IMR-90 (cell line): Measurements from ENCODE around the gene GSE1. TPM values are rescaled to one million over a fixed set of nuclear protein-coding genes. Genes with fewer than 3 reads are reported as not detected.

Experiments used
- ATAC-seq: fragments of 200-7000 bp; cut with Tn5 transposase; 2 replicates; pipeline ENCODE4 v1.9.1; 2020; ENCODE audit warnings: low read depth, mild to moderate bottlenecking, moderate library complexity
- BruUV-seq: library from RNA; stranded (reverse); fragments of 400-500 nt; replicated peaks from 2 replicates; lab custom pipeline; 2021; lab: Mats Ljungman, UMichigan
- CTCF ChIA-PET: fragments of 300-600 bp; formaldehyde crosslinking; extraction: SDS; loops from one replicate; lab custom pipeline; 2021; ENCODE audit warnings: antibody characterized with exemption; lab: Yijun Ruan, JAX
- POLR2A ChIA-PET: fragments of 300-600 bp; sonication (Branson Sonifier 250); formaldehyde crosslinking; loops from one replicate; lab custom pipeline; 2022; ENCODE audit warnings: antibody characterized with exemption; ENCODE audit not compliant: unreplicated experiment; lab: Charles Lee
- DNase-seq: peaks from one replicate; pipeline ENCODE4 v3.0.0; 2013
- H2AFZ ChIP-seq: replicated peaks from 2 replicates; pipeline ENCODE3; 2013; ENCODE audit warnings: low read length, mild to moderate bottlenecking; ENCODE audit not compliant: poor library complexity
- H2AK5ac ChIP-seq: 2 replicates; pipeline ENCODE4 v1.6.1; 2013; ENCODE audit warnings: low read depth, low read length, inconsistent platforms
- H2AK9ac ChIP-seq: replicated peaks from 2 replicates; pipeline ENCODE3; 2013; ENCODE audit warnings: mild to moderate bottlenecking, low read depth, low read length, moderate library complexity; ENCODE audit not compliant: poor library complexity
- H2BK120ac ChIP-seq: 2 replicates; pipeline ENCODE4 v1.6.1; 2013; ENCODE audit warnings: low read depth, low read length, inconsistent platforms
- H2BK15ac ChIP-seq: 3 replicates; pipeline ENCODE4 v1.6.1; 2013; ENCODE audit warnings: low read depth, low read length, inconsistent platforms
- H2BK20ac ChIP-seq: 2 replicates; pipeline ENCODE4 v1.6.1; 2013; ENCODE audit warnings: low read depth, mild to moderate bottlenecking, inconsistent platforms, low read length, moderate library complexity
- H2BK5ac ChIP-seq: 2 replicates; pipeline ENCODE4 v1.6.1; 2013; ENCODE audit warnings: mild to moderate bottlenecking, low read depth, low read length, inconsistent platforms; ENCODE audit not compliant: poor library complexity, severe bottlenecking
- H3K14ac ChIP-seq: replicated peaks from 2 replicates; pipeline ENCODE4 v1.6.1; 2013; ENCODE audit warnings: low read depth, low read length, inconsistent platforms
- H3K18ac ChIP-seq: 2 replicates; pipeline ENCODE4 v1.6.1; 2013; ENCODE audit warnings: low read depth, low read length, control low read depth
- H3K23ac ChIP-seq: 2 replicates; pipeline ENCODE4 v1.6.1; 2013; ENCODE audit warnings: low read depth, low read length, inconsistent platforms
- H3K27ac ChIP-seq: 2 replicates; pipeline ENCODE4 v1.5.1; 2013; ENCODE audit warnings: mild to moderate bottlenecking, control low read depth, low read length; ENCODE audit not compliant: insufficient read depth
- H3K27me3 ChIP-seq: 2 replicates; pipeline ENCODE4 v1.6.1; 2013; ENCODE audit warnings: low read length; ENCODE audit not compliant: control insufficient read depth, insufficient read depth
- H3K36me3 ChIP-seq: 2 replicates; pipeline ENCODE4 v1.6.1; 2013; ENCODE audit warnings: low read length, mixed read lengths; ENCODE audit not compliant: control insufficient read depth, insufficient read depth
- H3K4ac ChIP-seq: 2 replicates; pipeline ENCODE4 v1.6.1; 2013; ENCODE audit warnings: low read depth, low read length, inconsistent platforms
- H3K4me1 ChIP-seq: 2 replicates; pipeline ENCODE4 v1.6.1; 2013; ENCODE audit warnings: low read length, mixed read lengths; ENCODE audit not compliant: control insufficient read depth, insufficient read depth
- H3K4me2 ChIP-seq: 2 replicates; pipeline ENCODE4 v1.6.1; 2013; ENCODE audit warnings: low read depth, mild to moderate bottlenecking, control low read depth, low read length, moderate library complexity
- H3K4me3 ChIP-seq: 2 replicates; pipeline ENCODE4 v1.5.1; 2013; ENCODE audit warnings: low read depth, mild to moderate bottlenecking, control low read depth, low read length, moderate library complexity; ENCODE audit not compliant: insufficient read depth
- H3K56ac ChIP-seq: 2 replicates; pipeline ENCODE4 v1.6.1; 2013; ENCODE audit warnings: low read length, inconsistent platforms; ENCODE audit not compliant: insufficient read depth; ENCODE audit errors: extremely low read depth
- H3K79me1 ChIP-seq, 2 experiments: 2 replicates each; pipeline ENCODE4 v1.6.1; 2013; ENCODE audit warnings: low read length in 2 of 2, inconsistent platforms in 1 of 2, low read depth in 1 of 2
- H3K9ac ChIP-seq: 2 replicates; pipeline ENCODE4 v1.6.1; 2013; ENCODE audit warnings: low read depth, low read length, control low read depth
- H3K9me1 ChIP-seq: 2 replicates; pipeline ENCODE4 v1.6.1; 2013; ENCODE audit warnings: low read length, inconsistent platforms; ENCODE audit not compliant: insufficient read depth
- H3K9me3 ChIP-seq: 2 replicates; pipeline ENCODE4 v1.6.1; 2013; ENCODE audit warnings: low read length; ENCODE audit not compliant: control insufficient read depth, insufficient read depth
- H4K20me1 ChIP-seq: 2 replicates; pipeline ENCODE4 v1.6.1; 2013; ENCODE audit warnings: low read length, inconsistent platforms; ENCODE audit not compliant: insufficient read depth
- H4K5ac ChIP-seq: 2 replicates; pipeline ENCODE4 v1.6.1; 2013; ENCODE audit warnings: mild to moderate bottlenecking, low read depth, low read length, control low read depth
- H4K8ac ChIP-seq, 2 experiments: 2 replicates each; pipeline ENCODE4 v1.6.1; 2013; ENCODE audit warnings: low read depth in 2 of 2, low read length in 2 of 2, control low read depth in 1 of 2, inconsistent platforms in 1 of 2
- H4K91ac ChIP-seq: 2 replicates; pipeline ENCODE4 v1.6.1; 2013; ENCODE audit warnings: low read depth, low read length, inconsistent platforms; ENCODE audit not compliant: insufficient read depth
- BHLHE40 ChIP-seq: fragments of 150-350 bp; IDR thresholded peaks from 2 replicates; pipeline ENCODE4 v1.6.1; 2016; ENCODE audit warnings: mild to moderate bottlenecking, low read depth, low read length
- CEBPB ChIP-seq: IDR thresholded peaks from 2 replicates; pipeline ENCODE4 v1.6.1; 2012; ENCODE audit warnings: low read depth, low read length, improper control_type of control experiment
- CHD1 ChIP-seq: IDR thresholded peaks from 2 replicates; pipeline ENCODE4 v1.6.1; 2012; ENCODE audit warnings: low read depth, low read length, improper control_type of control experiment
- FOS ChIP-seq: fragments of 150-350 bp; IDR thresholded peaks from 2 replicates; pipeline ENCODE4 v1.6.1; 2016; ENCODE audit warnings: low read depth, low read length
- MAFK ChIP-seq: IDR thresholded peaks from 2 replicates; pipeline ENCODE4 v1.6.1; 2012; ENCODE audit warnings: low read depth, low read length, improper control_type of control experiment
- MXI1 ChIP-seq: IDR thresholded peaks from 2 replicates; pipeline ENCODE4 v1.6.1; 2012; ENCODE audit warnings: low read depth, mild to moderate bottlenecking, low read length, moderate library complexity, borderline replicate concordance
- NFE2L2 ChIP-seq: fragments of 150-350 bp; IDR thresholded peaks from 2 replicates; pipeline ENCODE4 v1.6.1; 2016; ENCODE audit warnings: low read depth, mild to moderate bottlenecking, low read length
- POLR2A ChIP-seq: IDR thresholded peaks from 2 replicates; pipeline ENCODE4 v1.6.1; 2012; ENCODE audit warnings: mild to moderate bottlenecking, low read depth, low read length
- RAD21 ChIP-seq: IDR thresholded peaks from 2 replicates; pipeline ENCODE4 v1.6.1; 2012; ENCODE audit warnings: low read length, improper control_type of control experiment
- RCOR1 ChIP-seq: IDR thresholded peaks from 2 replicates; pipeline ENCODE4 v1.6.1; 2012; ENCODE audit warnings: mild to moderate bottlenecking, low read length, improper control_type of control experiment; ENCODE audit not compliant: insufficient replicate concordance
- RFX5 ChIP-seq: IDR thresholded peaks from 2 replicates; pipeline ENCODE4 v1.8.0; 2012; ENCODE audit warnings: low read depth, mild to moderate bottlenecking, low read length, moderate library complexity
- SMC3 ChIP-seq: fragments of 150-350 bp; IDR thresholded peaks from 2 replicates; pipeline ENCODE4 v1.6.1; 2016; ENCODE audit warnings: low read depth, mild to moderate bottlenecking, antibody characterized with exemption, low read length, moderate library complexity
- WGBS, 2 experiments: methylation state at CpG; one replicate each; pipeline versions ENCODE4 v1.1.5 to v1.1.7; 2013; ENCODE audit warnings: missing lambda C conversion rate in 2 of 2; ENCODE audit not compliant: insufficient read length in 1 of 2; ENCODE audit errors: extremely low coverage in 2 of 2; 5-methylcytosine and 5-hydroxymethylcytosine counted together
- dilution Hi-C: fragments of 300-500 bp; cut with HindIII; formaldehyde crosslinking; loops from one replicate; pipeline ENCODE4 v1.14.3; 2018; ENCODE audit warnings: low sequenced_read_pairs; ENCODE audit not compliant: unreplicated experiment
- in situ Hi-C: fragments of 300-500 bp; cut with MboI; formaldehyde crosslinking; loops from 3 replicates; pipeline ENCODE4 v1.14.3; 2019; ENCODE audit warnings: low sequenced_read_pairs, inconsistent platforms, mixed read lengths
- intact Hi-C: fragments of 100-400 bp; cut with micrococcal nuclease; formaldehyde crosslinking; loops from 2 replicates; pipeline ENCODE4 v1.10.0; 2022
- polyA plus RNA-seq, 3 experiments: library from polyadenylated mRNA; depleted of rRNA; stranded (reverse); fragments of >200 nt; gene quantifications; 2 replicates each; pipeline ENCODE4 v1.2.3, GENCODE V29; 2012; ENCODE audit warnings: low replicate concordance in 1 of 3
- total RNA-seq: library from RNA; depleted of rRNA; stranded (reverse); fragments of >200 nt; gene quantifications from 2 replicates; pipeline ENCODE4 v1.2.3, GENCODE V29; 2012
- TF ChIP-seq, protein P1 (sequence below): conservative IDR thresholded peaks from 2 replicates; pipeline ENCODE4 v1.5.1; 2012; ENCODE audit warnings: mild to moderate bottlenecking, low read depth, low read length, improper control_type of control experiment
- TF ChIP-seq, protein P2 (sequence below): fragments of 150-350 bp; IDR thresholded peaks from 2 replicates; pipeline ENCODE4 v1.6.1; 2016; ENCODE audit warnings: low read depth, mild to moderate bottlenecking, low read length, moderate library complexity, borderline replicate concordance

GSE1 gene
- total and polyA plus RNA-seq, 2 of the 4 experiments (the other 2 are of a cell fraction): 14.9 to 25.5 TPM

GRCh38 chr16:85696781-85697180 lies 83.7 kb downstream of the GSE1 start:
- no peak overlapping the region for H2BK120ac ChIP-seq
- no peak overlapping the region for H3K27ac ChIP-seq
- dilution Hi-C loops (no loop called here), intact Hi-C loops (no loop called here), in situ Hi-C loops (no loop called here)
- H3K9me3 ChIP-seq: peaks cover 2% of the 10 kb centered on the region; the same call in 1 of the 2 replicates
- peaks cover 30% of the 10 kb centered on the region for H3K27me3 ChIP-seq
- no peak overlapping the region for H3K4me2 ChIP-seq
- ATAC-seq: no peak
- POLR2A ChIA-PET: no interaction called here
- no peak overlapping the region for H3K56ac ChIP-seq
- DNase-seq: no peak
- no peak overlapping the region for H2BK20ac ChIP-seq
- H3K9me1 ChIP-seq: no peaks in the 10 kb centered on the region
- H4K8ac ChIP-seq: no peak overlapping the region
- no peak overlapping the region for H4K91ac ChIP-seq
- no peak overlapping the region for H2BK15ac ChIP-seq
- whole genome bisulfite sequencing, 2 experiments: 68% methylated on average over 10 of the region's 16 CpGs; no CpG with 5 or more reads in 1 of the 2 experiments
- H2BK5ac ChIP-seq: no peak overlapping the region
- no peaks in the 10 kb centered on the region for H3K79me1 ChIP-seq
- H4K20me1 ChIP-seq: no peaks in the 10 kb centered on the region; the same call in 1 of the 2 replicates
- no peak overlapping the region for H3K9ac ChIP-seq
- no TSS peak for BruUV-seq
- no peak overlapping the region for H3K4ac ChIP-seq
- no peak overlapping the region for H3K23ac ChIP-seq
- no peak overlapping the region for H3K14ac ChIP-seq
- no peak overlapping the region for H2AFZ ChIP-seq
- H3K18ac ChIP-seq: no peak overlapping the region
- H3K4me3 ChIP-seq: no peak overlapping the region
- CTCF ChIA-PET: no interaction called here
- no peak overlapping the region for H2AK5ac ChIP-seq
- 0 out of 2 replicates have a peak, but pooled peaks cover 3% of the 10 kb centered on the region for H3K4me1 ChIP-seq
- H4K5ac ChIP-seq: no peak overlapping the region
- peaks cover 2% of the 10 kb centered on the region for H3K36me3 ChIP-seq
- TF ChIP-seq, protein P1, sequence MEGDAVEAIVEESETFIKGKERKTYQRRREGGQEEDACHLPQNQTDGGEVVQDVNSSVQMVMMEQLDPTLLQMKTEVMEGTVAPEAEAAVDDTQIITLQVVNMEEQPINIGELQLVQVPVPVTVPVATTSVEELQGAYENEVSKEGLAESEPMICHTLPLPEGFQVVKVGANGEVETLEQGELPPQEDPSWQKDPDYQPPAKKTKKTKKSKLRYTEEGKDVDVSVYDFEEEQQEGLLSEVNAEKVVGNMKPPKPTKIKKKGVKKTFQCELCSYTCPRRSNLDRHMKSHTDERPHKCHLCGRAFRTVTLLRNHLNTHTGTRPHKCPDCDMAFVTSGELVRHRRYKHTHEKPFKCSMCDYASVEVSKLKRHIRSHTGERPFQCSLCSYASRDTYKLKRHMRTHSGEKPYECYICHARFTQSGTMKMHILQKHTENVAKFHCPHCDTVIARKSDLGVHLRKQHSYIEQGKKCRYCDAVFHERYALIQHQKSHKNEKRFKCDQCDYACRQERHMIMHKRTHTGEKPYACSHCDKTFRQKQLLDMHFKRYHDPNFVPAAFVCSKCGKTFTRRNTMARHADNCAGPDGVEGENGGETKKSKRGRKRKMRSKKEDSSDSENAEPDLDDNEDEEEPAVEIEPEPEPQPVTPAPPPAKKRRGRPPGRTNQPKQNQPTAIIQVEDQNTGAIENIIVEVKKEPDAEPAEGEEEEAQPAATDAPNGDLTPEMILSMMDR: no peak
- TF ChIP-seq SMC3: no peak
- TF ChIP-seq CEBPB: no peak
- no peak for TF ChIP-seq MAFK
- TF ChIP-seq POLR2A: no peak
- TF ChIP-seq MXI1: no peak
- no peak for TF ChIP-seq CHD1
- TF ChIP-seq FOS: no peak
- TF ChIP-seq RCOR1: no peak
- no peak for TF ChIP-seq RFX5
- TF ChIP-seq RAD21: no peak
- TF ChIP-seq, protein P2, sequence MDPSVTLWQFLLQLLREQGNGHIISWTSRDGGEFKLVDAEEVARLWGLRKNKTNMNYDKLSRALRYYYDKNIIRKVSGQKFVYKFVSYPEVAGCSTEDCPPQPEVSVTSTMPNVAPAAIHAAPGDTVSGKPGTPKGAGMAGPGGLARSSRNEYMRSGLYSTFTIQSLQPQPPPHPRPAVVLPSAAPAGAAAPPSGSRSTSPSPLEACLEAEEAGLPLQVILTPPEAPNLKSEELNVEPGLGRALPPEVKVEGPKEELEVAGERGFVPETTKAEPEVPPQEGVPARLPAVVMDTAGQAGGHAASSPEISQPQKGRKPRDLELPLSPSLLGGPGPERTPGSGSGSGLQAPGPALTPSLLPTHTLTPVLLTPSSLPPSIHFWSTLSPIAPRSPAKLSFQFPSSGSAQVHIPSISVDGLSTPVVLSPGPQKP: no peak
- no peak for TF ChIP-seq BHLHE40
- TF ChIP-seq NFE2L2: no peak
- H2AK9ac ChIP-seq: no peak overlapping the region
